ENCODE data around the gene SCGB1A1.

DNA sequence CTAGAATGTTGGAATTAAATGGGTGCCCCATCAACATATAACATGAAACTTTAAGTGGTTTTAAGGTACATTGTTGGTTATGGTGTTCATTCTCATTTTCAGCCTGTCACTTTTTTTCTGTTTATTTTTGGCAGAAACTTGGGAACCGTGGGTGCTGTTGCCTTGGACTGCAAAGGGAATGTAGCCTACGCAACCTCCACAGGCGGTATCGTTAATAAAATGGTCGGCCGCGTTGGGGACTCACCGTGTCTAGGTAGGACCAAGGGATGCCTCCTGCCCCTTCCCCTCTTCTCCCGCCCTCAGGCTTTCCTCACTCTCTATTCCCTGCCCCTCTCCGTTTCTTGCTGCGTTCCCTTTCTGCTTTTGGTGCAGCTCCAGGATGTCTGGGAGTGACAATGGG is 29.8 kb upstream of the SCGB1A1 start:
- TF ChIP-seq MXD1 (CRISPR knock-in tag; IDR thresholded peaks at IDR 0.05), result no peak
- TF ChIP-seq ZC3H4 (CRISPR knock-in tag; IDR thresholded peaks at IDR 0.05; ENCODE audit: borderline replicate concordance), result no peak
- no peak for TF ChIP-seq FOXK1 (CRISPR knock-in tag; IDR thresholded peaks at IDR 0.05; ENCODE audit: borderline replicate concordance, low read depth)
- TF ChIP-seq ELF1 (CRISPR knock-in tag; IDR thresholded peaks at IDR 0.05), result no peak
- TF ChIP-seq NFIB (CRISPR knock-in tag; IDR thresholded peaks at IDR 0.05; ENCODE audit: borderline replicate concordance), result no peak
- no peak for TF ChIP-seq RFX5 (IDR thresholded peaks at IDR 0.05; ENCODE audit: low read depth, low read length)
- TF ChIP-seq, protein P1, sequence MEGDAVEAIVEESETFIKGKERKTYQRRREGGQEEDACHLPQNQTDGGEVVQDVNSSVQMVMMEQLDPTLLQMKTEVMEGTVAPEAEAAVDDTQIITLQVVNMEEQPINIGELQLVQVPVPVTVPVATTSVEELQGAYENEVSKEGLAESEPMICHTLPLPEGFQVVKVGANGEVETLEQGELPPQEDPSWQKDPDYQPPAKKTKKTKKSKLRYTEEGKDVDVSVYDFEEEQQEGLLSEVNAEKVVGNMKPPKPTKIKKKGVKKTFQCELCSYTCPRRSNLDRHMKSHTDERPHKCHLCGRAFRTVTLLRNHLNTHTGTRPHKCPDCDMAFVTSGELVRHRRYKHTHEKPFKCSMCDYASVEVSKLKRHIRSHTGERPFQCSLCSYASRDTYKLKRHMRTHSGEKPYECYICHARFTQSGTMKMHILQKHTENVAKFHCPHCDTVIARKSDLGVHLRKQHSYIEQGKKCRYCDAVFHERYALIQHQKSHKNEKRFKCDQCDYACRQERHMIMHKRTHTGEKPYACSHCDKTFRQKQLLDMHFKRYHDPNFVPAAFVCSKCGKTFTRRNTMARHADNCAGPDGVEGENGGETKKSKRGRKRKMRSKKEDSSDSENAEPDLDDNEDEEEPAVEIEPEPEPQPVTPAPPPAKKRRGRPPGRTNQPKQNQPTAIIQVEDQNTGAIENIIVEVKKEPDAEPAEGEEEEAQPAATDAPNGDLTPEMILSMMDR (CRISPR knock-in tag; IDR thresholded peaks at IDR 0.05), result no peak
- TF ChIP-seq, protein P2, sequence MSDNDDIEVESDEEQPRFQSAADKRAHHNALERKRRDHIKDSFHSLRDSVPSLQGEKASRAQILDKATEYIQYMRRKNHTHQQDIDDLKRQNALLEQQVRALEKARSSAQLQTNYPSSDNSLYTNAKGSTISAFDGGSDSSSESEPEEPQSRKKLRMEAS (IDR thresholded peaks at IDR 0.05), result no peak
- TF ChIP-seq EZH2 (conservative IDR thresholded peaks at IDR 0.05; ENCODE audit: low read depth, low read length), result no peak
- TF ChIP-seq ZNF678 (CRISPR knock-in tag; IDR thresholded peaks at IDR 0.05), result no peak
- no peak for TF ChIP-seq MBNL3 (CRISPR knock-in tag; conservative IDR thresholded peaks at IDR 0.05)
